Omental fat pad (tissue), 4 donors: Measurements from ENCODE around the gene PCDHA12. TPM values are rescaled to one million over a fixed set of nuclear protein-coding genes. Genes with fewer than 3 reads are reported as not detected.
A peak's percentile ranks its signal among the peaks of the same experiment; 100 is the strongest.

Experiments
- ATAC-seq: fragments of 150-250 bp; one replicate; pipeline ENCODE4 v1.9.1; 2016; ENCODE audit warnings: mild to moderate bottlenecking, moderate library complexity; ENCODE audit not compliant: low FRiP score
- DNase-seq: peaks from one replicate; pipeline ENCODE4 v3.0.0-alpha.2; 2019; ENCODE audit warnings: low spot score
- CTCF ChIP-seq, 3 donors: fragments of 450-650 bp; IDR thresholded peaks; one replicate each; pipeline ENCODE4 v1.5.1; 2016 to 2017; ENCODE audit warnings: antibody characterized with exemption in 3 of 3, mild to moderate bottlenecking in 3 of 3, moderate library complexity in 2 of 3
- total RNA-seq, 4 donors: library from RNA; depleted of rRNA; stranded (reverse); fragments of >200 nt; gene quantifications; one replicate each; pipeline ENCODE4 v1.1.0, GENCODE V29; 2016

PCDHA12 gene
- total RNA-seq, 4 donors from 2014 or later: 0.69 to 4.9 (median 1.1) TPM

DNA sequence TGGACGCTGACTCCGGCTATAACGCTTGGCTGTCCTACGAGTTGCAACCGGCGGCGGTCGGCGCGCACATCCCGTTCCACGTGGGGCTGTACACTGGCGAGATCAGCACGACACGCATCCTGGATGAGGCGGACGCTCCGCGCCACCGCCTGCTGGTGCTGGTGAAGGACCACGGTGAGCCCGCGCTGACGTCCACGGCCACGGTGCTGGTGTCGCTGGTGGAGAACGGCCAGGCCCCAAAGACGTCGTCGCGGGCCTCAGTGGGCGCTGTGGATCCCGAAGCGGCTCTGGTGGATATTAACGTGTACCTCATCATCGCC, 2.1 kb downstream of the PCDHA12 start:
- TF ChIP-seq CTCF (IDR thresholded peaks at IDR 0.05): no peak
- ATAC-seq: peak; percentile 25
- DNase-seq: no peak

- ATAC-seq (peak; percentile 48), DNase-seq (no peak)
- no peak for TF ChIP-seq CTCF (IDR thresholded peaks at IDR 0.05)
Observed at GRCh38 chr5:140881889-140882590, 6.9 kb downstream of the PCDHA12 start, which contains the start of gene PCDHA13. Gene PCDHA13 (plus strand): TSS chr5:140882124. CDS start chr5:140882269, 145 bp downstream.

DNA sequence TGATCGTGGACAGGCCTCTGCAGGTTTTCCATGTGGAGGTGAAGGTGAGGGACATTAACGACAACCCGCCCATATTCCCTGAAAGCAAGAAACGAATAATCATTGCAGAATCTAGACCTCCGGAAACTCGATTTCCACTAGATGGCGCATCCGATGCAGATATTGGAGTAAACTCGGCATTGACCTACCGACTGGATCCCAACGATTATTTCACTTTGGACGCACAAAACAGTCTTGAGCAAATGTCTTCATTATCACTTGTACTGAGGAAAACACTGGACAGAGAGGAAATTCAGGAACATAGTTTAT, 7.4 kb downstream of the PCDHA12 start:
- DNase-seq: no peak
- no peak for ATAC-seq
- TF ChIP-seq CTCF (IDR thresholded peaks at IDR 0.05): no peak

DNA sequence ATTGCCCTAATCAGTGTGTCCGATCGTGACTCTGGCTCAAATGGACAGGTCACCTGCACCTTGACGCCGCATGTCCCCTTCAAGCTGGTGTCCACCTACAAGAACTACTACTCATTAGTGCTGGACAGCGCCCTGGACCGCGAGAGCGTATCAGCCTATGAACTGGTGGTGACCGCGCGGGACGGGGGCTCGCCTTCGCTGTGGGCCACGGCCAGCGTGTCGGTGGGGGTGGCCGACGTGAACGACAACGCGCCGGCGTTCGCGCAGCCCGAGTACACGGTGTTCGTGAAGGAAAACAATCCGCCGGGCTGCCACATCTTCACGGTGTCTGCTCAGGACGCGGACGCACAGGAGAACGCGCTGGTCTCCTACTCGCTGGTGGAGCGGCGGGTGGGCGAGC, 8.3 kb downstream of the PCDHA12 start:
- no peak for TF ChIP-seq CTCF (IDR thresholded peaks at IDR 0.05)
- DNase-seq (no peak), ATAC-seq (no peak)

DNA sequence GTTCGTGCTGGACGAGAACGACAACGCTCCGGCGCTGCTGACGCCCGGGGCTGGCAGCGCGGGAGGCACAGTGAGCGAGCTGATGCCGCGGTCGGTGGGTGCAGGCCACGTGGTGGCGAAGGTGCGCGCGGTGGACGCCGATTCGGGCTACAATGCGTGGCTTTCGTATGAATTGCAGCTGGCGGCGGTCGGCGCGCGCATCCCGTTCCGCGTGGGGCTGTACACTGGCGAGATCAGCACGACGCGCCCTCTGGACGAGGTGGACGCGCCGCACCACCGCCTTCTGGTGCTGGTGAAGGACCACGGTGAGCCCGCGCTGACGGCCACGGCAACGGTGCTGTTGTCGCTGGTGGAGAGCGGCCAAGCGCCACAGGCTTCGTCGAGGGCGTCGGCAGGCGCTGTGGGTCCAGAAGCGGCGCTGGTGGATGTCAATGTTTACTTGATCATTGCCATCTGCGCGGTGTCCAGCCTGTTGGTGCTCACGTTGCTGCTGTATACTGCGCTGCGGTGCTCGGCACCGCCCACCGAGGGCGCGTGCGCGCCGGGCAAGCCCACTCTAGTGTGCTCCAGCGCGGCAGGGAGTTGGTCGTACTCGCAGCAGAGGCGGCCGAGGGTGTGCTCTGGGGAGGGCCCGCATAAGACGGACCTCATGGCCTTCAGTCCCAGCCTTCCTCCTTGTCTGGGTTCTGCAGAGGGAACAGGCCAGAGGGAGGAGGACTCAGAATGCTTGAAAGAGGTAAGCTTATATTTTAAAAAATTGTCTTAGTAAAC, 9.0 kb downstream of the PCDHA12 start:
- no peak for TF ChIP-seq CTCF (IDR thresholded peaks at IDR 0.05)
- ATAC-seq: no peak

GRCh38 chr5:140916325-140916724, 41.2 kb downstream of the PCDHA12 start:
- no peak for TF ChIP-seq CTCF (IDR thresholded peaks at IDR 0.05)
- DNase-seq (no peak), ATAC-seq (no peak)

More for the DNA sequence above, 9.0 kb downstream of the PCDHA12 start:
- DNase-seq: no peak

GRCh38 chr5:140923601-140924000, 48.5 kb downstream of the PCDHA12 start:
- TF ChIP-seq CTCF (IDR thresholded peaks at IDR 0.05): no peak
- DNase-seq (no peak), ATAC-seq (no peak)
